Measurements from ENCODE around the gene SEPTIN10. TPM values are rescaled to one million over a fixed set of nuclear protein-coding genes. Genes with fewer than 3 reads are reported as not detected.
A peak's percentile ranks its signal among the peaks of the same experiment; 100 is the strongest.

The SEPTIN10 gene
- total RNA-seq, 1 experiment from 2014 or later: 92.5 TPM

DNA sequence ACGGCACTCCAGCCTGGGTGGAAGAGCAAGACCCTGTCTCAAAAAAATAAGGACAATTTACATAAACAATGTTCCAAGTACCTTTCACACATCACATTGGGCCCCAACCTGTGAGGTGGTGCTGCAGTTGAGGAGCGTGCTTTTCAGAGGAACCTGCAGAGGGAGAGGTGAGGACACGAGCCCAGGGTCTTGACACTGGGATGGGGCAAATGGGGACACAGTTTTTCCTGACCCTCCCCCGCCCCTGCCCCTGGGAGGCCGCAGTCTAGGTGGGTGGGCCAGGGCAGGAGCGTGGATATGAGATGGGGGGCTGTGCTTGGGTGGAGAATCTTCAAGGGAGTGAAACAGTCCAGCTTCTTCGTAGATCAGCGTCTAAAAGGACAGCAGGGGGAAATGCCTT is 112.9 kb downstream of the SEPTIN10 start:
- Histone ChIP-seq H3K27me3 (ENCODE audit: insufficient read depth, low read length) (no peaks in the 10 kb centered on the region), H3K4ac (ENCODE audit: low read depth, low read length) (no peak overlapping the region), H3K14ac (ENCODE audit: insufficient read depth, low read length) (no peak overlapping the region; the same call in 1 of the 2 replicates), H2AFZ (ENCODE audit: low read length) (no peak overlapping the region), H4K20me1 (ENCODE audit: control insufficient read depth, insufficient read depth, insufficient read length) (no peaks in the 10 kb centered on the region), H4K8ac (replicated peaks; ENCODE audit: insufficient read length, low read depth, low read length) (no peak overlapping the region), H3K18ac (ENCODE audit: insufficient read length, low read depth, low read length) (no peak overlapping the region), H3K56ac (ENCODE audit: insufficient read length, low read depth, low read length) (no peak overlapping the region), H3K9ac (ENCODE audit: extremely low read depth, insufficient read length, low read length) (no peak overlapping the region), H3K23me2 (ENCODE audit: insufficient read length, low read depth, low read length, poor library complexity, severe bottlenecking) (no peaks in the 10 kb centered on the region), H2AK5ac (ENCODE audit: insufficient read length, low read length) (no peak overlapping the region), H3K27ac (ENCODE audit: insufficient read length, low read depth, low read length) (no peak overlapping the region), H3K23ac (ENCODE audit: insufficient read length, low read depth, low read length) (no peak overlapping the region), H3T11ph (ENCODE audit: low read length) (no peak overlapping the region), H3K4me2 (ENCODE audit: insufficient read depth, insufficient read length, low read length) (no peak overlapping the region), H2BK5ac (ENCODE audit: insufficient read length, low read length) (no peak overlapping the region), H2BK12ac (ENCODE audit: insufficient read length, low read depth, low read length) (no peak overlapping the region), H4K5ac (ENCODE audit: insufficient read length, low read depth, low read length) (no peak overlapping the region), H3K79me1 (ENCODE audit: insufficient read depth, low read depth, low read length, poor library complexity, severe bottlenecking) (no peaks in the 10 kb centered on the region), H2BK120ac (ENCODE audit: low read depth, low read length, poor library complexity, severe bottlenecking) (no peak overlapping the region), H2BK15ac (ENCODE audit: low read depth, low read length) (no peak overlapping the region), H3K9me3 (ENCODE audit: control insufficient read depth, low read depth, low read length) (no peaks in the 10 kb centered on the region), H4K91ac (ENCODE audit: insufficient read length, low read depth, low read length) (no peak overlapping the region), H3K4me1 (ENCODE audit: insufficient read depth, low read length) (no peaks in the 10 kb centered on the region), H2BK20ac (ENCODE audit: low read depth, low read length, poor library complexity, severe bottlenecking) (no peak overlapping the region), H3K79me2 (ENCODE audit: insufficient read depth, low read length) (no peaks in the 10 kb centered on the region)
- TF ChIP-seq, protein P1, sequence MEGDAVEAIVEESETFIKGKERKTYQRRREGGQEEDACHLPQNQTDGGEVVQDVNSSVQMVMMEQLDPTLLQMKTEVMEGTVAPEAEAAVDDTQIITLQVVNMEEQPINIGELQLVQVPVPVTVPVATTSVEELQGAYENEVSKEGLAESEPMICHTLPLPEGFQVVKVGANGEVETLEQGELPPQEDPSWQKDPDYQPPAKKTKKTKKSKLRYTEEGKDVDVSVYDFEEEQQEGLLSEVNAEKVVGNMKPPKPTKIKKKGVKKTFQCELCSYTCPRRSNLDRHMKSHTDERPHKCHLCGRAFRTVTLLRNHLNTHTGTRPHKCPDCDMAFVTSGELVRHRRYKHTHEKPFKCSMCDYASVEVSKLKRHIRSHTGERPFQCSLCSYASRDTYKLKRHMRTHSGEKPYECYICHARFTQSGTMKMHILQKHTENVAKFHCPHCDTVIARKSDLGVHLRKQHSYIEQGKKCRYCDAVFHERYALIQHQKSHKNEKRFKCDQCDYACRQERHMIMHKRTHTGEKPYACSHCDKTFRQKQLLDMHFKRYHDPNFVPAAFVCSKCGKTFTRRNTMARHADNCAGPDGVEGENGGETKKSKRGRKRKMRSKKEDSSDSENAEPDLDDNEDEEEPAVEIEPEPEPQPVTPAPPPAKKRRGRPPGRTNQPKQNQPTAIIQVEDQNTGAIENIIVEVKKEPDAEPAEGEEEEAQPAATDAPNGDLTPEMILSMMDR (conservative IDR thresholded peaks at IDR 0.05): peak; percentile 19; the same call in 1 of the 3 replicates
- H3K4me1 Mint-ChIP-seq: peaks cover 0 to 8% of the 10 kb centered on the region in 2 experiments; a peak in 1 of 4 replicates
- H3K27me3 Mint-ChIP-seq (ENCODE audit: low read depth): no peaks in the 10 kb centered on the region
- H3K27ac Mint-ChIP-seq: no peak overlapping the region; a peak in 1 of 7 replicates
- WGBS (ENCODE audit: extremely low coverage, insufficient read length, low lambda C conversion rate): no CpG with 5 or more reads among the region's 8 CpGs
- H3K36me3 Mint-ChIP-seq (ENCODE audit: insufficient read depth in 1 of 3, low read depth in 3 of 3): no peaks in the 10 kb centered on the region; a peak in 1 of 7 replicates
- no peaks in the 10 kb centered on the region for H3K9me3 Mint-ChIP-seq
- no peak overlapping the region for H3K4me3 Mint-ChIP-seq
- DNase-seq: no peak
